Lung (tissue), 12 donors: ENCODE measurements around the gene PDZD2. TPM values are rescaled to one million over a fixed set of nuclear protein-coding genes. Genes with fewer than 3 reads are reported as not detected.

Experiments
- ATAC-seq: fragments of 200-7000 bp; cut with Tn5 transposase; one replicate; pipeline ENCODE4 v1.9.1; 2020; ENCODE audit warnings: moderate number of reproducible peaks; ENCODE audit not compliant: insufficient read depth, low FRiP score
- DNase-seq, 3 donors: peaks; one replicate each; pipeline ENCODE4 v3.0.0-alpha.2; 2013 to 2017
- H3K27ac ChIP-seq, 2 donors: one replicate each; pipeline ENCODE4 v1.5.1; 2013; ENCODE audit warnings: mild to moderate bottlenecking in 2 of 2, moderate library complexity in 2 of 2, control low read depth in 1 of 2, inconsistent platforms in 1 of 2, low read depth in 1 of 2, low read length in 1 of 2
- H3K27me3 ChIP-seq, 3 donors: one replicate each; pipeline ENCODE4 v1.5.1; 2013; ENCODE audit warnings: low read length in 2 of 3; ENCODE audit not compliant: control insufficient read depth in 3 of 3, insufficient read depth in 3 of 3
- H3K36me3 ChIP-seq, 4 donors: one replicate each; pipeline ENCODE4 v1.5.1; 2013; ENCODE audit warnings: low read length in 4 of 4, mild to moderate bottlenecking in 1 of 4, moderate library complexity in 1 of 4; ENCODE audit not compliant: control insufficient read depth in 4 of 4, insufficient read depth in 4 of 4
- H3K4me1 ChIP-seq, 5 donors: one replicate each; pipeline ENCODE4 v1.5.1; 2013; ENCODE audit warnings: low read length in 5 of 5, mild to moderate bottlenecking in 2 of 5, moderate library complexity in 1 of 5; ENCODE audit not compliant: control insufficient read depth in 5 of 5, insufficient read depth in 5 of 5
- H3K4me3 ChIP-seq: one replicate; pipeline ENCODE4 v1.5.1; 2013; ENCODE audit warnings: mild to moderate bottlenecking, control low read depth, moderate library complexity
- H3K9ac ChIP-seq, 2 donors: one replicate each; pipeline ENCODE4 v1.5.1; 2013; ENCODE audit warnings: low read length in 2 of 2, control low read depth in 1 of 2; ENCODE audit not compliant: insufficient read depth in 1 of 2
- H3K9me3 ChIP-seq, 4 donors: one replicate each; pipeline ENCODE4 v1.5.1; 2013; ENCODE audit warnings: low read length in 3 of 4, mild to moderate bottlenecking in 1 of 4, moderate library complexity in 1 of 4; ENCODE audit not compliant: control insufficient read depth in 4 of 4, insufficient read depth in 3 of 4
- WGBS, 2 donors: extraction: QIAGEN DNeasy Blood & Tissue Kit; methylation state at CpG; one replicate each; pipeline ENCODE4 v1.1.7; 2013; 5-methylcytosine and 5-hydroxymethylcytosine counted together
- polyA plus RNA-seq, 2 donors: library from polyadenylated mRNA; stranded (reverse); fragments of 200-250 nt; gene quantifications; one replicate each; pipeline ENCODE4 v1.2.1, GENCODE V29; 2013
- total RNA-seq, 2 donors: library from RNA; depleted of rRNA in 1 of 2; stranded (reverse); fragments of >200 nt in 1 of 2; gene quantifications; one replicate each; pipeline ENCODE4 v1.2.1, GENCODE V29; 2014 to 2021
- TF ChIP-seq, protein P1 (sequence below): IDR thresholded peaks from 2 replicates; pipeline ENCODE4 v1.5.1; 2012; ENCODE audit warnings: mild to moderate bottlenecking; ENCODE audit errors: control extremely low read depth, extremely low read depth
- donor health status: control.
- donor health status: control.
- donor health status: Bipolar disorder and iron deficiency.
- donor health status: healthy.
- donor health status: DM: yes; HTN: yes; CAD: no.

The PDZD2 gene
- total and polyA plus RNA-seq, 4 donors, result 9.2 to 56.3 (median 24.8) TPM

DNA sequence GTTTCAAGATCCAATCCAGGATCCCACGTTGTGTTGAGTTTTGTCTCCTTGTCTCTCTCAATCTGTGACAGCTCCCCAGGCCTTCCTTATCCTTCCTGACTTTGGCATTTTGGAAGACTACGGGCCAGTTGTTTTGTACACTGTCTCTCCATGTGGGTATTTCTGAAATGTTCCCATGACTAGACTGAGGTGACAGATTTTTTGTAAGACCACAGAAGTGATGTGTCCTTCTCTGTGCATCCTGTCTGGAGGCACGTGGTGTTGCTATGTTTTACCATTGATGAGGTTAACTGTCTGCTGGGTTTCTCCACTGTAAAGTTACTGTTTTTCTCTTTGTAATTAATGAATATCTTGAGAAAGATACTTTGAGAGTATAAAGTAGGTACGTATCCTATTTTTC, 15.7 kb upstream of the PDZD2 start:
- TF ChIP-seq, protein P1, sequence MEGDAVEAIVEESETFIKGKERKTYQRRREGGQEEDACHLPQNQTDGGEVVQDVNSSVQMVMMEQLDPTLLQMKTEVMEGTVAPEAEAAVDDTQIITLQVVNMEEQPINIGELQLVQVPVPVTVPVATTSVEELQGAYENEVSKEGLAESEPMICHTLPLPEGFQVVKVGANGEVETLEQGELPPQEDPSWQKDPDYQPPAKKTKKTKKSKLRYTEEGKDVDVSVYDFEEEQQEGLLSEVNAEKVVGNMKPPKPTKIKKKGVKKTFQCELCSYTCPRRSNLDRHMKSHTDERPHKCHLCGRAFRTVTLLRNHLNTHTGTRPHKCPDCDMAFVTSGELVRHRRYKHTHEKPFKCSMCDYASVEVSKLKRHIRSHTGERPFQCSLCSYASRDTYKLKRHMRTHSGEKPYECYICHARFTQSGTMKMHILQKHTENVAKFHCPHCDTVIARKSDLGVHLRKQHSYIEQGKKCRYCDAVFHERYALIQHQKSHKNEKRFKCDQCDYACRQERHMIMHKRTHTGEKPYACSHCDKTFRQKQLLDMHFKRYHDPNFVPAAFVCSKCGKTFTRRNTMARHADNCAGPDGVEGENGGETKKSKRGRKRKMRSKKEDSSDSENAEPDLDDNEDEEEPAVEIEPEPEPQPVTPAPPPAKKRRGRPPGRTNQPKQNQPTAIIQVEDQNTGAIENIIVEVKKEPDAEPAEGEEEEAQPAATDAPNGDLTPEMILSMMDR, result no peak
- Histone ChIP-seq H3K9me3 (no peaks in the 10 kb centered on the region), H3K27me3 (no peaks in the 10 kb centered on the region), H3K4me1 (peaks cover 0 to 6% (median 0%) of the 10 kb centered on the region in 5 donors), H3K4me3 (no peak overlapping the region), H3K9ac (no peak overlapping the region), H3K27ac (no peak overlapping the region), H3K36me3 (no peaks in the 10 kb centered on the region)
- ATAC-seq, result no peak
- no peak for DNase-seq
- WGBS, 2 donors, result 71 to 78% methylated on average over 4 of the region's 4 CpGs

DNA sequence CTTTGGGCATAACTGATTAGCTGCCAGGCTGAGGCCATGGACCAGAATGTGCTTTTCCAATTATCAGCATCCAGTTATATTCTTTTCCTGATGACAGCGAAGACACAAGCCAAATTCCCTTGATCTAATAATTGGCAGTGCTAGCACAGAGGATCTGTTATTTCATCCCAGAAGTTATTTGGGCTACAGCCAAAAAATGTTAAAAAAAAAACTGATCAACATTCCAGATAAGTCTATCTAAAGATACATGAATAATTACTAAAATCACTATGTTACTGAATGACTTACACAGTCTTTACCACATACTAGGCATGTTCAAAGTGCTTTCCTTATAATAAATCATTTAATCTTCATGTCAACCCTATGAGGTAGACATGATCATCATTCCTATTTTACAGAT, 13.5 kb upstream of the PDZD2 start:
- H3K4me3 ChIP-seq, result no peak overlapping the region
- 92 to 93% methylated on average over 1 of the region's 1 CpG for WGBS, 2 donors
- H3K36me3 ChIP-seq, result no peaks in the 10 kb centered on the region
- H3K27me3 ChIP-seq, result no peaks in the 10 kb centered on the region
- H3K9ac ChIP-seq, result no peak overlapping the region
- no peak for DNase-seq
- H3K9me3 ChIP-seq, result no peaks in the 10 kb centered on the region
- peaks cover 0 to 6% (median 0%) of the 10 kb centered on the region in 5 donors for H3K4me1 ChIP-seq
- TF ChIP-seq, protein P1, result no peak
- no peak for ATAC-seq
- peak overlapping the region in 1 of 2 donors; percentile 39 for H3K27ac ChIP-seq

DNA sequence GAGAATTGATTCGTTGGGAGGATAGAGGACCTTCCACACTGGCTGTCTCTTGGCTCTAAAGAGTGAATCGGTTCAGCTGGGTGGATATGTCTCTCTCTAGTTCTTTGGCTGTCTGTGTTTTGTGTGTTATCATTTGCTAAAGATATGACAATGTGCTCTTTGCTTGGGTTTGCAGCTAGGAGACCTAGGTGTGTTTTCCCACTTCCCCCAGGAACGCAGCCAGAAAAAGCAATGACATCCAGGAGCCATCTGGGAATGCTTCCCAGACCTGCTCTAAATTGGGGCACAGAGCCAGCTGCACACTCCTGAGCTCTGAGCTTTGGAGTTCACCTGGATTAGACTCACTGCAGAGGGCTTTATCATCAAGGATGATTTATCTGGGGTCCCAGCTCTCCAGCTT, 12.8 kb upstream of the PDZD2 start:
- DNase-seq (no peak), ATAC-seq (no peak)
- no peaks in the 10 kb centered on the region for H3K27me3 ChIP-seq
- no peak overlapping the region for H3K4me3 ChIP-seq
- H3K36me3 ChIP-seq, result no peaks in the 10 kb centered on the region
- H3K4me1 ChIP-seq, result peaks cover 0 to 6% (median 0%) of the 10 kb centered on the region in 5 donors
- H3K9ac ChIP-seq, result no peak overlapping the region
- H3K27ac ChIP-seq, result peak overlapping the region in 1 of 2 donors; percentile 39
- 67 to 78% methylated on average over 3 of the region's 3 CpGs for WGBS, 2 donors
- TF ChIP-seq, protein P1, result no peak
- no peaks in the 10 kb centered on the region for H3K9me3 ChIP-seq

GRCh38 chr5:31626604-31627234, 12.2 kb upstream of the PDZD2 start:
- TF ChIP-seq, protein P1, result no peak
- no peaks in the 10 kb centered on the region for H3K9me3 ChIP-seq
- peak; percentile 17 for ATAC-seq
- no peaks in the 10 kb centered on the region for H3K36me3 ChIP-seq
- H3K4me1 ChIP-seq, result peaks cover 0 to 6% (median 0%) of the 10 kb centered on the region in 5 donors
- no peak overlapping the region for H3K9ac ChIP-seq
- H3K27ac ChIP-seq, result peak overlapping the region in 1 of 2 donors; percentile 39
- no peak for DNase-seq
- H3K4me3 ChIP-seq, result no peak overlapping the region
- H3K27me3 ChIP-seq, result no peaks in the 10 kb centered on the region
- 75 to 87% methylated on average over 11 of the region's 11 CpGs for WGBS, 2 donors
